Skin of body (tissue), 2 donors: ENCODE data around the gene CLDN19. TPM values are rescaled to one million over a fixed set of nuclear protein-coding genes. Genes with fewer than 3 reads are reported as not detected.
"Not testable (repeated sequence)": the region's sequence is repeated elsewhere in the genome, so short reads cannot be mapped to it uniquely, and the experiment has no call there.

Experiments
- DNase-seq: peaks from one replicate; lab custom pipeline; 2025; lab: John Stamatoyannopoulos, UW
- total RNA-seq: library from RNA; depleted of rRNA; stranded (reverse); fragments of >200 nt; gene quantifications from one replicate; pipeline ENCODE4 v1.2.3, GENCODE V29; 2014

CLDN19 gene
- total RNA-seq, 1 donor from 2014 or later = 2.7 TPM

- no peak for DNase-seq
These were observed 1.3 kb downstream of the CLDN19 start for GRCh38 chr1:42738678-42739226.

GRCh38 chr1:42737986-42738677, 1.9 kb downstream of the CLDN19 start:
- DNase-seq = no peak

- no peak for DNase-seq
These were observed 2.8 kb downstream of the CLDN19 start for GRCh38 chr1:42737257-42737656.

- no peak for DNase-seq
These were observed 3.4 kb downstream of the CLDN19 start for GRCh38 chr1:42736571-42737200.

- no peak for DNase-seq
These were observed 3.9 kb downstream of the CLDN19 start for GRCh38 chr1:42736152-42736551.

GRCh38 chr1:42735477-42736105, 4.4 kb downstream of the CLDN19 start:
- no peak for DNase-seq

GRCh38 chr1:42735056-42735455, 5.0 kb downstream of the CLDN19 start:
- no peak for DNase-seq

GRCh38 chr1:42734201-42735035, 5.6 kb downstream of the CLDN19 start:
- no peak for DNase-seq

- DNase-seq = no peak
These were observed 6.4 kb downstream of the CLDN19 start for GRCh38 chr1:42733415-42734200.

GRCh38 chr1:42732126-42732680, 7.8 kb downstream of the CLDN19 start:
- no peak for DNase-seq

GRCh38 chr1:42731585-42731984, 8.5 kb downstream of the CLDN19 start:
- DNase-seq = no peak

GRCh38 chr1:42730988-42731387, 9.0 kb downstream of the CLDN19 start:
- DNase-seq = no peak

- DNase-seq = no peak
These were observed 10.0 kb downstream of the CLDN19 start for GRCh38 chr1:42730002-42730401.

- DNase-seq = not testable (repeated sequence)
These were observed 14.2 kb downstream of the CLDN19 start for GRCh38 chr1:42725820-42726219.

GRCh38 chr1:42723511-42723910, 16.5 kb downstream of the CLDN19 start:
- no peak for DNase-seq

GRCh38 chr1:42722403-42722802, 17.6 kb downstream of the CLDN19 start:
- not testable (repeated sequence) for DNase-seq

- no peak for DNase-seq
These were observed 18.1 kb downstream of the CLDN19 start for GRCh38 chr1:42721926-42722325.

- no peak for DNase-seq
These were observed 19.2 kb downstream of the CLDN19 start for GRCh38 chr1:42720868-42721267.

- DNase-seq = not testable (repeated sequence)
These were observed 25.6 kb downstream of the CLDN19 start for GRCh38 chr1:42714441-42714840.

GRCh38 chr1:42713293-42713692, 26.7 kb downstream of the CLDN19 start:
- DNase-seq = no peak
